LNCaP clone FGC (cell line): ENCODE data around the gene NDUFS5.

Experiments
- DNase-seq: peaks from one replicate; pipeline ENCODE4 v3.0.0-alpha.2; 2011; ENCODE audit warnings: low read depth
- H3K4me3 ChIP-seq: 2 replicates; pipeline ENCODE4 v1.5.1; 2011; ENCODE audit warnings: mild to moderate bottlenecking, low read depth, low read length, control low read depth
- TF ChIP-seq, protein P1 (sequence below): IDR thresholded peaks from 2 replicates; pipeline ENCODE4 v1.5.1; 2012; ENCODE audit warnings: mild to moderate bottlenecking; ENCODE audit not compliant: control insufficient read depth, insufficient read depth; ENCODE audit errors: extremely low read depth

The NDUFS5 gene

DNA sequence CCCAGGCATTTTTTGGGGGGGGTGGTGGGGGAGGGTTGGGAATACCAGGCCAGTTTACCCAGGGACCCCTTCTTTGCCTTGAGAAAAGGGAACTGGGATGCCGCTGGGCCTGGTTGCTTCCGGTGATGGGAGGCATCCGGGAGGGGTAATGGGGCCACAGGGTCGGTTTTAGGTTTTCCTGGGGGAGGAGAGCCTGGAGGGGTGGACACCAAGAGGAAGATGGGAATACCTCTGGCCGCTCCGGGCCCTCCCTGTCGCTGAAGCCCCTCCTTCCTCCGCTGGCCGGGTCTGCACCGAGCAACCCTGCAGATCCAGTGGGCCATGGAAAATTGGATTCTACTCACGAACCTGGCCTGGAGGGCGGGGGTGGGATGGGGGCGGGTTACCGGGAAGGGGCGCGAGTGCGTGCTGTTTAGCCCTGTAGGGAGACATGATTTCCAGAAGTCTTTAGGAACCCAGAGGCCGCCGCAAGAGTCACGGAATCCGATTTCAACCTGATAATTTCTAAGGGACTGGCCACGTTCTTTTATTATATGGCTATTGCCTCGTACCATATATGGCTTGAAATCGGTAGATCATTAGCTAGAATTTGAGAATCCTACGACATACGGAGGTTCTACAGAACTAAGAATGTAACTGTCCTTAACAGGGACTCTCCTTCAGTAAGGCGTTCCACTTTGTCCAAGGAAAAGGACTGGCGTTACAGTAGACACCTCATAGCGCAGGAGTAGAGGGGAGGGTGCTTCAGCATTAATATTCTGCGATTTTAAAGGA is 34.3 kb upstream of the NDUFS5 start:
- H3K4me3 ChIP-seq = peak overlapping the region; percentile 83
- no peak for DNase-seq
- TF ChIP-seq, protein P1, sequence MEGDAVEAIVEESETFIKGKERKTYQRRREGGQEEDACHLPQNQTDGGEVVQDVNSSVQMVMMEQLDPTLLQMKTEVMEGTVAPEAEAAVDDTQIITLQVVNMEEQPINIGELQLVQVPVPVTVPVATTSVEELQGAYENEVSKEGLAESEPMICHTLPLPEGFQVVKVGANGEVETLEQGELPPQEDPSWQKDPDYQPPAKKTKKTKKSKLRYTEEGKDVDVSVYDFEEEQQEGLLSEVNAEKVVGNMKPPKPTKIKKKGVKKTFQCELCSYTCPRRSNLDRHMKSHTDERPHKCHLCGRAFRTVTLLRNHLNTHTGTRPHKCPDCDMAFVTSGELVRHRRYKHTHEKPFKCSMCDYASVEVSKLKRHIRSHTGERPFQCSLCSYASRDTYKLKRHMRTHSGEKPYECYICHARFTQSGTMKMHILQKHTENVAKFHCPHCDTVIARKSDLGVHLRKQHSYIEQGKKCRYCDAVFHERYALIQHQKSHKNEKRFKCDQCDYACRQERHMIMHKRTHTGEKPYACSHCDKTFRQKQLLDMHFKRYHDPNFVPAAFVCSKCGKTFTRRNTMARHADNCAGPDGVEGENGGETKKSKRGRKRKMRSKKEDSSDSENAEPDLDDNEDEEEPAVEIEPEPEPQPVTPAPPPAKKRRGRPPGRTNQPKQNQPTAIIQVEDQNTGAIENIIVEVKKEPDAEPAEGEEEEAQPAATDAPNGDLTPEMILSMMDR = no peak

DNA sequence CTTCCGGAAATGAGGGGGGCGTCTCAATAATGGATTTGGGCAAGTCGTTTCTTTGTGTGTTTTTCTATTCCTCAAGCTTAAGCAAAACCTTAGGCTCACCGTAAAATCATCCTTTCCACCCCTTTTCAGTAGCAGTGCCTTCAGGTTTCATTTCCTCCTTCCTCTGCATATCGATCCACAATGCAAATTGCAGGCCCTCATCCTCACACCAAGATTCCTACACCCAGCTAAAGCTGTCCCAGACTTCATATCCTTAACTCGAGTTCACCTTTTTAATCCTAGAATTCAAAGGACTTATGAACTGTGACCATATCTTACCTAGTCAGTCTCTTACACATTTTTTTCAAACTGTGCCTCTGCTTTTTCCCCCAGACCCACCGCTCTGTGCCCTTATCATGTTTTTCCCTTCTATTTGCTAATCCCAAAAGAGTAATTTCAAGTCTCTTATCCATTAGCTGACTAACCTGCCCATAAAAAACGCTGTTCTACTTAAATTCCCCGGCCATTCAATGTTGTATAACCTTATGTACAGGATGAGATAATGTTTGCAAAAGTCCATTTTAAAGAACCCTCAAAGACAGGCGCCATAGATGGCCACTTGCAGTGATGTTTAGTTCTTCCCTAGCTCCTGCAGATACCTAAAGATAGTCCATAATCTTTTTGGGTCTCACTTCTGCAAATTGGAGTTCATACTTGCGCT is 33.6 kb upstream of the NDUFS5 start:
- TF ChIP-seq, protein P1 = no peak
- peak overlapping the region; percentile 83 for H3K4me3 ChIP-seq
- DNase-seq = no peak

DNA sequence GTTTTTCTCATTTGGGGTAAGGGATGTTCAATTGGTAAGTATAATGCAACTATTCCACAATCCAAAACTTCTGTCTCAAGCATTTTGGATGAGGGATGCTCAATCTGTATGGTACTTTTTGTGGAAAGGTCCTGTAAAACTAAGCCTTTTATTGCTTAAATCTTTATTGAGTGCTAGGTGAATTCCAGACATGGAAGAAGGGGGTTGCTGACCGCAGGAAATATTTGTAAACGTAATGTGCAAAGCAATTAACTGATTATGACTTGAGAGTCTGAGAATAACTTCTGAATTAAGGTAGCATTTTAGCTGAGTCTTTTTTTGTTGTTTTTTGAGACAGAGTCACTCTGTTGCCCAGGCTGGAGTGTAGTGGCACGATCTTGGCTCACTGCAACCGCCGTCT is 32.0 kb upstream of the NDUFS5 start:
- no peak overlapping the region for H3K4me3 ChIP-seq
- TF ChIP-seq, protein P1 = no peak
- DNase-seq = no peak

DNA sequence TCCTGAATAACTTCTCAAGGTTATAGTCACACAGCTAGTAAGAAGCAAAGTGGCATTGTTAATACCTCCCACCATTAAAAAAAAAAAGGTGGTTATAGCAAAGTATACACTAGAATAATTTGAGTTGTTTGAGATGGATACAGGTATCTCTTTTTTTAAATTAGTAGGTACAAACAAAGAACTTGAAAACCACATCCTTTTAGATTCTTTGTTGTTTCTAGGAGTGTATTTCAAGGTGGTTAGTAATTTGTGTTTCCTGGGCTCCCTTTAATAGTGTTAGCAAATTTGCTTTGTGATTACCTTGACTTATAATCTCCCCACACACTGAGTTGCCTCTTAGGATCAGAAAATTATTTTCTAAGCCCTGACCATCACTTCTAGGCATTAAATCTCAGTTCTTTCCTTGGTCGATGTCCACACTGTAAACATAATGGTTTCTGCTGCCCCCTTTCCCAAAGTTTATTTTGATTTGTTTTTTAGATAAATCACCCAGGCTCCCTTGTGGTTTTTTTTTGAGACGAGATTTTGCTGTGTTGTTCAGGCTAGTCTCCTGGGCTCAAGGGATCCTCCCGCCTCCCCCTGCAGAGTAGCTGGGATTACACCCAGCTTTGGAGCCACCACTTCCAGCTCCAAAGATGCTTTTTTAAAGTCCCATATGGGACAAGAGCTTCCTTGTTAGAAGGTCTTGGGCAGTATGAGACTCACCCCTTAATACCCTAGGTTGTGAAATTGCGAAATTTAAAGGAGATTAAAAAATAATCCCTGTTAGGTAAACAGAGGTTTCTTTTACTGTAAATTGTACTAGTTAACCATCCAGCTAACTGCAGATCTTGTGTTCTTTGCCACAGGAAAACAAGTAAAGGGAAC is 28.9 kb upstream of the NDUFS5 start:
- no peak overlapping the region for H3K4me3 ChIP-seq
- DNase-seq = no peak
- TF ChIP-seq, protein P1 = no peak

DNA sequence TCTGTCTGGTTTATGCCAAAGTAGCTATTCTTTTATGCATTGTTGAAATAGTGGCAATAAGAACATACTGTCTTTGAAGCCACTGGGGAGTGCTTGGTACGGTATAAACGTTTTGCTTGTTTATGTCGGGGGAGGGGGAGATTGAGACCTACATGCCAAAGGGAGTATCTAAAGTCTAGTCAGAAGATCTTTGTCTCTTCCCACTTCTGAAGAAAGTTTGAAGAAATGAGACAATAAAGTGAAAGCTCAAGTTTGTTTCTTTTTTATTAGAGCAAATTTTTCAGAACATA is 28.3 kb upstream of the NDUFS5 start:
- DNase-seq = no peak
- TF ChIP-seq, protein P1 = no peak
- no peak overlapping the region for H3K4me3 ChIP-seq

DNA sequence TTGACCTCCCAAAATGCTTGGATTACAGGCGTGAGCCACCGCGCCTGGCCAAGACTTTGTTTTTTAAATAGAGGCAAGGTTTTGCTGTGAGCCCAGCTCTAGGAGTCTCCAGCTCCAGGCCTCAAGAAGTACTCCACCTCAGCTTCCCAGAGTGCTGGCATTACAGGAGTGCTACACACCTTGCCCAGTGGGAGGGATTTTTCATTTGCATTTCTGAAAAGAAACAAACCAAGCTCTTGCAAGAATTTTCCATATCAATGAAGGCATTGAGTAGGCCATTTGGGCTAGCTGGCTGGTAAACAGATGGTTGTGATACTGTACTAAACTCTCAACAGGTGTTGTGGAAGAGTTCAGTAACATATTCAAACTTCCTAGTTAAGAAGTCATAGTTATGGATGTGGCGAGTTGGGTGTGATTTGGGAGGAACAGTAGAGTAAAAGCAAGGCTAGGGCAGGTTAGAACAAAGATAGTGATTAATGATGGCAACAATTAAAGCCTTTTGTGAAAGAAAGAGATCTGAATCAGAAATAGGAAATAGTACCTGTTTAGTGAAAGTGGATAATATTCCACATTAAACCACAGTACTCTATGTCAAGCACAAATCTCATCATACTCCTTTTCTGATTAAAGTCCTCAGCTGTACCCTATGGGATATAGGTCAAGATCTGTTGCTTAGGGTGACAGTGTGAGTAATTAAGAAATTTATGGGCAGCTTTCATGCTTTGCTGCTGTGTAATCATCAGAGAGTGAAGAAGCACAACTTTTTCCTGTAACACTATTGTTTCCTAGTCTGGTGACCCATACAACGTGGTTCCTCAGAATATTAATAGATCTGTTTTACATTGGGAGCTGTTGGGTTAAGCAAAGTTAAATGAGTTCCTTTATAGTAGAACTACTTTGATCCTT is 24.4 kb upstream of the NDUFS5 start:
- TF ChIP-seq, protein P1 = no peak
- no peak for DNase-seq
- no peak overlapping the region for H3K4me3 ChIP-seq
